GM21390 (cell line): Measurements from ENCODE around the gene TRMU.

ENCODE experiments used
- ATAC-seq: cut with Tn5 transposase; IDR thresholded peaks from one replicate; pipeline ENCODE4 v1.9.1; 2021; ENCODE audit not compliant: unreplicated experiment

TRMU gene

GRCh38 chr22:46355369-46355995 lies 20.0 kb downstream of the TRMU start:
- ATAC-seq, result no peak

GRCh38 chr22:46355996-46356471 lies 20.5 kb downstream of the TRMU start:
- ATAC-seq, result no peak

- ATAC-seq, result no peak
These were observed 21.3 kb downstream of the TRMU start for GRCh38 chr22:46356496-46357480.

GRCh38 chr22:46357711-46358520 lies 22.4 kb downstream of the TRMU start:
- ATAC-seq, result no peak

GRCh38 chr22:46358766-46359165 lies 23.3 kb downstream of the TRMU start:
- no peak for ATAC-seq

GRCh38 chr22:46359362-46359761 lies 23.8 kb downstream of the TRMU start:
- no peak for ATAC-seq

GRCh38 chr22:46360097-46360496 lies 24.6 kb downstream of the TRMU start:
- ATAC-seq, result no peak

GRCh38 chr22:46360891-46361290 lies 25.4 kb downstream of the TRMU start:
- ATAC-seq, result no peak

- ATAC-seq, result no peak
These were observed 26.3 kb downstream of the TRMU start for GRCh38 chr22:46361826-46362202.

- ATAC-seq, result no peak
These were observed 26.9 kb downstream of the TRMU start for GRCh38 chr22:46362203-46362933.

GRCh38 chr22:46362934-46363515 lies 27.5 kb downstream of the TRMU start:
- ATAC-seq, result no peak

- ATAC-seq, result no peak
These were observed 28.3 kb downstream of the TRMU start for GRCh38 chr22:46363611-46364321.

- no peak for ATAC-seq
These were observed 29.0 kb downstream of the TRMU start for GRCh38 chr22:46364341-46365165.

- ATAC-seq, result no peak
These were observed 29.7 kb downstream of the TRMU start for GRCh38 chr22:46365166-46365624.

GRCh38 chr22:46366327-46366731 lies 30.8 kb downstream of the TRMU start:
- no peak for ATAC-seq

GRCh38 chr22:46366801-46367706 lies 31.5 kb downstream of the TRMU start:
- ATAC-seq, result no peak

- no peak for ATAC-seq
These were observed 32.2 kb downstream of the TRMU start for GRCh38 chr22:46367707-46368191.
